ENCODE data around the gene C15orf39. TPM values are rescaled to one million over a fixed set of nuclear protein-coding genes. Genes with fewer than 3 reads are reported as not detected.

The C15orf39 gene
- total RNA-seq, 1 experiment from 2014 or later = 28.9 TPM

Other genes starting within 250 kb of the C15orf39 start
- gene RPP25, start 245.1 kb upstream of the C15orf39 start, total RNA-seq (2021) = 20.6 and 22.5 TPM in 2 replicates
- gene SCAMP5, start 206.3 kb upstream of the C15orf39 start, total RNA-seq (2021) = 3.8 and 5.8 TPM in 2 replicates
- gene PPCDC, start 178.3 kb upstream of the C15orf39 start, total RNA-seq (2021) = 13.3 and 18.9 TPM in 2 replicates
- not detected in 2 replicates for gene GOLGA6C, start 56.5 kb downstream of the C15orf39 start, total RNA-seq (2021)
- gene GOLGA6D, start 81.0 kb downstream of the C15orf39 start, total RNA-seq (2021) = 0.13 TPM in 1 of 2 replicates, not detected in the other
- gene COMMD4, start 134.2 kb downstream of the C15orf39 start, total RNA-seq (2021) = 109 and 126 TPM in 2 replicates
- 3.8 and 11.1 TPM in 2 replicates for gene NEIL1, start 145.2 kb downstream of the C15orf39 start, total RNA-seq (2021)
- 169 and 205 TPM in 2 replicates for gene MAN2C1, start 166.7 kb downstream of the C15orf39 start, total RNA-seq (2021)
- gene SIN3A, start 249.8 kb downstream of the C15orf39 start, total RNA-seq (2021) = 74.7 and 86.3 TPM in 2 replicates